K562 (cell line): ENCODE measurements around the gene SPATS2L. TPM values are rescaled to one million over a fixed set of nuclear protein-coding genes. Genes with fewer than 3 reads are reported as not detected.

ENCODE experiments used
- ATAC-seq: fragments of 200-7000 bp; cut with Tn5 transposase; 3 replicates; pipeline ENCODE4 v1.9.1; 2020; ENCODE audit warnings: moderate library complexity
- BruUV-seq: library from RNA; stranded (reverse); fragments of 400-500 nt; replicated peaks from 2 replicates; lab custom pipeline; 2021; lab: Mats Ljungman, UMichigan
- CTCF ChIA-PET: fragments of 300-600 bp; formaldehyde crosslinking; extraction: SDS; loops from one replicate; lab custom pipeline; 2021; ENCODE audit warnings: low intra/inter-chr PET ratio; lab: Yijun Ruan, JAX
- POLR2A ChIA-PET: fragments of 300-600, 350-650 bp; sonication (Branson Sonifier 250); formaldehyde crosslinking; extraction: SDS; loops from one replicate; lab custom pipeline; 2021; ENCODE audit warnings: antibody characterized with exemption, inconsistent platforms; lab: Yijun Ruan, JAX
- DNase-seq, 4 experiments: peaks; one replicate each; pipeline versions ENCODE4 v3.0.0 to v3.0.0-alpha.2; 2011 to 2018; ENCODE audit warnings: low spot score in 3 of 4, mixed read lengths in 3 of 4; ENCODE audit errors: extremely low read depth in 1 of 4
- FAIRE-seq: peaks from 2 replicates; lab custom pipeline; 2011; peaks lifted over from hg19 to GRCh38; lab: Jason Lieb, UNC
- H2AFZ ChIP-seq: 2 replicates; pipeline ENCODE4 v1.6.0; 2011; ENCODE audit warnings: low read depth, low read length, control low read depth, inconsistent platforms
- H3K27ac ChIP-seq: fragments of 200-600 bp; 3 replicates; pipeline ENCODE4 v1.8.0; 2011; ENCODE audit warnings: low read depth, mild to moderate bottlenecking, control low read depth, inconsistent platforms, low read length, moderate library complexity, mixed read lengths; ENCODE audit errors: extremely low read depth
- H3K27me3 ChIP-seq, 2 experiments: fragments of 300-600 bp in 1 of 2; 2 replicates in 1 of 2; 3 replicates in 1 of 2; pipeline versions ENCODE4 v1.6.0 to v1.8.0; 2011; ENCODE audit warnings: inconsistent platforms in 2 of 2, low read length in 2 of 2, mild to moderate bottlenecking in 1 of 2, mixed read lengths in 1 of 2, moderate library complexity in 1 of 2; ENCODE audit not compliant: control insufficient read depth in 2 of 2, insufficient read depth in 2 of 2
- H3K36me3 ChIP-seq: fragments of 300-600 bp; 3 replicates; pipeline ENCODE4 v1.8.0; 2011; ENCODE audit warnings: mild to moderate bottlenecking, low read length, inconsistent platforms; ENCODE audit not compliant: control insufficient read depth, insufficient read depth
- H3K4me1 ChIP-seq, 2 experiments: fragments of 200-600 bp in 1 of 2; replicated peaks in 1 of 2; 2 replicates in 1 of 2; 3 replicates in 1 of 2; pipeline versions ENCODE4 v1.5.1 to v1.8.0; 2011; ENCODE audit warnings: inconsistent platforms in 2 of 2, low read length in 2 of 2, mild to moderate bottlenecking in 1 of 2, mixed read lengths in 1 of 2, moderate library complexity in 1 of 2; ENCODE audit not compliant: control insufficient read depth in 2 of 2, insufficient read depth in 2 of 2
- H3K4me2 ChIP-seq: 2 replicates; pipeline ENCODE4 v1.6.1; 2011; ENCODE audit warnings: low read length, control low read depth, inconsistent platforms, mixed read lengths; ENCODE audit not compliant: insufficient read depth
- H3K4me3 ChIP-seq: fragments of 200-600 bp; sonication (generic), shearing (Covaris generic); 2 replicates; pipeline ENCODE4 v1.5.1; 2016; ENCODE audit warnings: control low read depth, inconsistent platforms
- H3K79me2 ChIP-seq: fragments of 200-600 bp; 3 replicates; pipeline ENCODE4 v1.8.0; 2011; ENCODE audit warnings: low read length, inconsistent platforms; ENCODE audit not compliant: control insufficient read depth, insufficient read depth
- H3K9ac ChIP-seq, 2 experiments: 2 replicates each; pipeline versions ENCODE4 v1.6.0 to v1.6.1; 2011; ENCODE audit warnings: low read depth in 2 of 2, low read length in 2 of 2, control low read depth in 1 of 2, inconsistent platforms in 1 of 2, mild to moderate bottlenecking in 1 of 2, mixed read lengths in 1 of 2; ENCODE audit not compliant: insufficient read depth in 1 of 2
- H3K9me1 ChIP-seq: one replicate; pipeline ENCODE4 v1.6.0; 2011; ENCODE audit warnings: inconsistent platforms, mild to moderate bottlenecking, low read length, moderate library complexity; ENCODE audit not compliant: control insufficient read depth, insufficient read depth
- H3K9me3 ChIP-seq: replicated peaks from 2 replicates; pipeline ENCODE4 v1.5.1; 2011; ENCODE audit warnings: low read depth, low read length, inconsistent platforms; ENCODE audit not compliant: control insufficient read depth, insufficient read depth
- H4K20me1 ChIP-seq: replicated peaks from 2 replicates; pipeline ENCODE4 v1.6.1; 2011; ENCODE audit warnings: low read length, inconsistent platforms, mixed read lengths; ENCODE audit not compliant: control insufficient read depth, insufficient read depth
- C11orf30 ChIP-seq: fragments of 450-650 bp; IDR thresholded peaks from 2 replicates; pipeline ENCODE4 v1.6.1; 2016; ENCODE audit warnings: low read depth, mild to moderate bottlenecking
- CBX3 ChIP-seq, 2 experiments: IDR thresholded peaks; 1 replicate in 1 of 2; 2 replicates in 1 of 2; pipeline ENCODE4 v1.6.1; 2012; ENCODE audit warnings: inconsistent platforms in 2 of 2, low read length in 2 of 2, borderline replicate concordance in 1 of 2, control low read depth in 1 of 2
- CEBPG ChIP-seq, 3 experiments: fragments of 200-800 bp in 1 of 3; sonication (Bioruptor generic) in 1 of 3; sonication (generic) in 1 of 3; formaldehyde crosslinking in 1 of 3; IDR thresholded peaks in 2 of 3; conservative IDR thresholded peaks in 1 of 3; 2 replicates each; pipeline versions ENCODE4 v1.6.1 to v1.8.0; 2016 to 2022; ENCODE audit warnings: missing compliant biosample characterization in 2 of 3, missing genetic modification characterization in 2 of 3, mild to moderate bottlenecking in 1 of 3, missing genetic modification reagents in 1 of 3
- EP400 ChIP-seq: fragments of 450-650 bp; IDR thresholded peaks from 2 replicates; pipeline ENCODE4 v1.6.1; 2017; ENCODE audit warnings: antibody characterized with exemption, mild to moderate bottlenecking, moderate library complexity
- FOXK2 ChIP-seq, 2 experiments: fragments of 450-650 bp; IDR thresholded peaks in 1 of 2; conservative IDR thresholded peaks in 1 of 2; 2 replicates each; pipeline ENCODE4 v1.6.1; 2016; ENCODE audit warnings: low read depth in 2 of 2, mild to moderate bottlenecking in 1 of 2
- MIER1 ChIP-seq: fragments of 450-650 bp; IDR thresholded peaks from 2 replicates; pipeline ENCODE4 v1.6.1; 2016; ENCODE audit warnings: antibody characterized with exemption, mild to moderate bottlenecking, low read depth
- RFX1 ChIP-seq: fragments of 450-650 bp; IDR thresholded peaks from 2 replicates; pipeline ENCODE4 v1.6.1; 2016; ENCODE audit warnings: mild to moderate bottlenecking, moderate library complexity
- SAP30 ChIP-seq: fragments of 200-600 bp; sonication (generic); IDR thresholded peaks from 2 replicates; pipeline ENCODE4 v1.6.1; 2012; ENCODE audit warnings: borderline replicate concordance, low read depth, mild to moderate bottlenecking, moderate library complexity, low read length, control low read depth, inconsistent platforms; ENCODE audit not compliant: insufficient read depth, poor library complexity, severe bottlenecking
- ZNF316 ChIP-seq: fragments of 450-650 bp; IDR thresholded peaks from 2 replicates; pipeline ENCODE4 v1.6.1; 2016
- WGBS: fragments of 100-300 bp; shearing (Covaris generic); methylation state at CpG from one replicate; pipeline ENCODE4 v1.1.6; 2016; ENCODE audit warnings: low coverage, mixed read lengths; ENCODE audit not compliant: insufficient coverage; ENCODE audit errors: missing lambda C conversion rate; 5-methylcytosine and 5-hydroxymethylcytosine counted together
- in situ Hi-C: fragments of 300-500 bp; cut with MboI; formaldehyde crosslinking; loops from 4 replicates; pipeline ENCODE4 v1.15.0; 2018; ENCODE audit warnings: inconsistent platforms, mixed read lengths
- intact Hi-C: fragments of 100-400 bp; cut with micrococcal nuclease; formaldehyde crosslinking; loops from 2 replicates; pipeline ENCODE4 v1.14.2; 2022
- polyA plus RNA-seq, 8 experiments: library from polyadenylated mRNA; depleted of rRNA in 4 of 8; stranded (reverse) in 5 of 8; unstranded in 3 of 8; fragments of >200 nt; fragmentation: Nextera tagmentation in 2 of 8; fragmentation: Illumina TruSeq in 1 of 8; extraction: Ambion mirVana in 2 of 8; extraction: Trizol in 1 of 8; gene quantifications; 2 replicates each; pipeline versions ENCODE4 v1.2.1 to v1.2.3, GENCODE V29; 2011 to 2014; ENCODE audit warnings: inconsistent platforms in 1 of 8, missing spikeins in 1 of 8
- total RNA-seq, 7 experiments: library from RNA; depleted of rRNA in 6 of 7; stranded (reverse); fragments of >200 nt in 6 of 7; fragmentation: Illumina TruSeq in 2 of 7; extraction: Trizol in 2 of 7; gene quantifications; 2 replicates each; pipeline versions ENCODE4 v1.2.1 to v1.2.3, GENCODE V29; 2011 to 2021; ENCODE audit warnings: low replicate concordance in 1 of 7
- TF ChIP-seq, protein P1 (sequence below): sonication (generic); IDR thresholded peaks from 2 replicates; pipeline ENCODE4 v1.6.1; 2016

Gene SPATS2L
- total and polyA plus RNA-seq, 9 of the 15 experiments (the other 6 are each of a cell fraction or from before 2014, with no cell fraction given), result 11.3 to 41.5 (median 24.9) TPM

DNA sequence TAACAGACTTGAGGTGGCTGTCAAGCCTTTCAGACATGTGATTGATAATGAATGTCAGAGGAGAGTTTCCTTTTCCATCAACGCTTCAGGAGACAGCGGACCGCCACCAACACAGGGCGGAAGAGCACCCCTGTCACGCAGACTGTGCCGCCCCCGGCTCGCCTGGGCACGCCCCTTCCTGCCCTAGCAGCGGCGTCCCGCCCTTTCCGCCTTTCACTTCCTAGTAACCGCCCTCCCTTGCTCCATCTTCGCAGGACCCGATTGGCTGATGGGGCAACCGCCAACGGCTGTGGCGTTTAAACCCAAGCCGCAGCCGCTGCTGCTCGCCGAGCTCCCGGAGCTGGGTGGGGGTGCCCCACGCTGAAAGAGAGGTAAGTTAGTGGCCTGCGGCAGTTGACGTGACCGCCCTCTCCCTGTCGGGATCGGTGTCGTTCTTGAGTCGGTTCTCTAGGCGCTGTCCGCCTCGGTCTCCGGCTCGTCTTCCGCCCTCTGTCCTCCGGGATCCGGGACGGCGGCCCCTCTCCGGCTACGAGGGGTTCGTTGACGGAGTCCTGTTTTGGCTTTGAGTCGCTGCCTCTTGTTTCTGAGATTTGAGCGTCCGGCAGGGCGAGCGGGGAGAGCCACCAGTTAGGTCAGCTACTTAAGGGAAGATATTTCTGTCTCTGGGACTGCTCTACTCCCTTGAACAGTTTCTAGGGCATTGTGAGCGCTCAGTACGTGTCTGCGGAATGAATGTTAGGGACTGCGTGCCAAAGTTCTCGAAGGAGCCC, 219.6 kb downstream of the SPATS2L start, which contains the start of gene SGO2 (continued):
- peak; percentile 96 for TF ChIP-seq SAP30
- no peak for TF ChIP-seq MIER1
- TF ChIP-seq FOXK2 (conservative IDR thresholded peaks at IDR 0.05 in 1 of 2, IDR thresholded peaks at IDR 0.05 in 1 of 2; ENCODE audit: low read depth in 2 of 2), result peak in 1 of 2 experiments; percentile 39; a peak in 1 of 4 replicates
- TF ChIP-seq RFX1, result peak; percentile 60
- TF ChIP-seq, protein P1, sequence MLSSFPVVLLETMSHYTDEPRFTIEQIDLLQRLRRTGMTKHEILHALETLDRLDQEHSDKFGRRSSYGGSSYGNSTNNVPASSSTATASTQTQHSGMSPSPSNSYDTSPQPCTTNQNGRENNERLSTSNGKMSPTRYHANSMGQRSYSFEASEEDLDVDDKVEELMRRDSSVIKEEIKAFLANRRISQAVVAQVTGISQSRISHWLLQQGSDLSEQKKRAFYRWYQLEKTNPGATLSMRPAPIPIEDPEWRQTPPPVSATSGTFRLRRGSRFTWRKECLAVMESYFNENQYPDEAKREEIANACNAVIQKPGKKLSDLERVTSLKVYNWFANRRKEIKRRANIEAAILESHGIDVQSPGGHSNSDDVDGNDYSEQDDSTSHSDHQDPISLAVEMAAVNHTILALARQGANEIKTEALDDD, result no peak
- TF ChIP-seq CBX3 (IDR thresholded peaks at IDR 0.05; ENCODE audit: borderline replicate concordance in 1 of 2, low read length in 2 of 2), result peak in 1 of 2 experiments; percentile 44; a peak in 1 of 3 replicates
- TF ChIP-seq CEBPG (CRISPR knock-in tag; IDR thresholded peaks at IDR 0.05), result peak; percentile 71
- TF ChIP-seq CEBPG (tag; conservative IDR thresholded peaks at IDR 0.05 in 1 of 2, IDR thresholded peaks at IDR 0.05 in 1 of 2), result peak in 1 of 2 experiments; percentile 36; a peak in 1 of 4 replicates

DNA sequence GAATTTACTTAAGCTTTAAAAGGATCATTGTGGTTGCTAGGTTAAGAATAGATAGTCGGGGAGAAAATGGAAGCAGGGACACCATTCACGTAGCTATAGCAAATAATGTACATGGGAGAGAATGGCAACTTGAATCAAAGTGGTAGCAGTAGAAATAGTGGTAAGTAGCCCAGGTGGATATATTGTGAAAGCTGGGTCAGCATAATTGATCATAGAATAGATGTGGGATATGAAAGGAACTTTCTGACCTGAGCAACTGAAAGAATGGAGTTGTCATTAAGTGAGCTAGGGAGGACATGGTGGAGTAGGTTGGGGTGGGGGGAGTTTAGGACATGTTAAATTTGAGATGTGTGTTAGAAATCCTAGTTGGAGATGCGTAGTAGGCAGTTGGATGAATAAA, 221.7 kb downstream of the SPATS2L start:
- no peak overlapping the region for H2AFZ ChIP-seq
- H3K9ac ChIP-seq, result no peak overlapping the region
- ATAC-seq (no peak), DNase-seq (no peak), FAIRE-seq (no peak)
- H3K4me2 ChIP-seq, result no peak overlapping the region
- H3K9me1 ChIP-seq, result no peaks in the 10 kb centered on the region
- H3K4me1 ChIP-seq, result peaks cover 0 to 14% of the 10 kb centered on the region in 2 experiments; a peak in 2 of 5 replicates
- H3K27ac ChIP-seq, result no peak overlapping the region
- TF ChIP-seq C11orf30 (peak; percentile 37; the same call in 1 of the 2 replicates), EP400 (no peak), ZNF316 (peak; percentile 68)
- ChIA-PET POLR2A (no interaction called here), CTCF (no interaction called here)
- no peaks in the 10 kb centered on the region; a peak in 1 of 5 replicates for H3K27me3 ChIP-seq
- BruUV-seq, result no TSS peak
- WGBS, result 50% methylated on average over 3 of the region's 3 CpGs
- in situ Hi-C loops, result no loop called here
- H3K4me3 ChIP-seq, result no peak overlapping the region
- peaks cover 4% of the 10 kb centered on the region; the same call in 2 of the 3 replicates for H3K36me3 ChIP-seq
- peaks cover 53% of the 10 kb centered on the region for H3K79me2 ChIP-seq
- no peaks in the 10 kb centered on the region for H4K20me1 ChIP-seq
- no peaks in the 10 kb centered on the region for H3K9me3 ChIP-seq
- intact Hi-C loops, result no loop called here
